Right renal pelvis (tissue), 4 donors: ENCODE results near the gene HBA1. TPM values are rescaled to one million over a fixed set of nuclear protein-coding genes. Genes with fewer than 3 reads are reported as not detected.
"Not testable (repeated sequence)": the region's sequence is repeated elsewhere in the genome, so short reads cannot be mapped to it uniquely, and the experiment has no call there.

Experiments
- DNase-seq, 4 donors: peaks; one replicate each; pipeline ENCODE4 v3.0.0-alpha.2; 2013; ENCODE audit warnings: low read depth in 4 of 4, low spot score in 3 of 4, missing footprints in 1 of 4
- polyA plus RNA-seq, 4 donors: library from polyadenylated mRNA; unstranded; fragments of 120-200 nt; gene quantifications; one replicate each; pipeline ENCODE4 v1.2.1, GENCODE V29; 2013; ENCODE audit not compliant: insufficient read length in 4 of 4

Gene HBA1
- 100 to 1,000 TPM; 530 to 845 (median 681) TPM for polyA plus RNA-seq

DNA sequence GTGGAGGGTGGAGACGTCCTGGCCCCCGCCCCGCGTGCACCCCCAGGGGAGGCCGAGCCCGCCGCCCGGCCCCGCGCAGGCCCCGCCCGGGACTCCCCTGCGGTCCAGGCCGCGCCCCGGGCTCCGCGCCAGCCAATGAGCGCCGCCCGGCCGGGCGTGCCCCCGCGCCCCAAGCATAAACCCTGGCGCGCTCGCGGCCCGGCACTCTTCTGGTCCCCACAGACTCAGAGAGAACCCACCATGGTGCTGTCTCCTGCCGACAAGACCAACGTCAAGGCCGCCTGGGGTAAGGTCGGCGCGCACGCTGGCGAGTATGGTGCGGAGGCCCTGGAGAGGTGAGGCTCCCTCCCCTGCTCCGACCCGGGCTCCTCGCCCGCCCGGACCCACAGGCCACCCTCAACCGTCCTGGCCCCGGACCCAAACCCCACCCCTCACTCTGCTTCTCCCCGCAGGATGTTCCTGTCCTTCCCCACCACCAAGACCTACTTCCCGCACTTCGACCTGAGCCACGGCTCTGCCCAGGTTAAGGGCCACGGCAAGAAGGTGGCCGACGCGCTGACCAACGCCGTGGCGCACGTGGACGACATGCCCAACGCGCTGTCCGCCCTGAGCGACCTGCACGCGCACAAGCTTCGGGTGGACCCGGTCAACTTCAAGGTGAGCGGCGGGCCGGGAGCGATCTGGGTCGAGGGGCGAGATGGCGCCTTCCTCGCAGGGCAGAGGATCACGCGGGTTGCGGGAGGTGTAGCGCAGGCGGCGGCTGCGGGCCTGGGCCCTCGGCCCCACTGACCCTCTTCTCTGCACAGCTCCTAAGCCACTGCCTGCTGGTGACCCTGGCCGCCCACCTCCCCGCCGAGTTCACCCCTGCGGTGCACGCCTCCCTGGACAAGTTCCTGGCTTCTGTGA is at the start of gene HBA1:
Gene HBA1, plus strand, starts transcription at position 204 of the 906 bp plus-strand sequence. Its CDS starts 37 bp downstream, at position 241.
- not testable (repeated sequence) for DNase-seq

DNA sequence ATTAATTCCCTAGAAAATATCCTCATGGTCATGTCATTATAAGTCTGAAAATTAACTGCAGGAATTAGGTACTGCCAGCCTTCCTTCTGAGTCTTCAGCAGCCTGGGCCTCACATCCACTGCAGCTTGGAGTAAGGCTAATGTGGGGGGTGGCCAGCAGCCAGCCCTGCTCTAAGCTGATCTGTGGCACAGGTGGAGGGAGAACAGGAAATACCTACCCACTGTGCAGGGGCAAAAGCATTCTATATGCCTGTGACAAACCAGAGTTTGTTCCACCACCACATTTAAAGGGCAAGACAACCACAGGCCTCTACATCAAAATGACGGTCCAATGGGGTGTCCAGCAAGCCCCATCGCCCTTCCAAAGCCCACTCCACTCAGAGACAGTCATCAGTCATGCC is 47.4 kb upstream of the HBA1 start:
- no peak for DNase-seq

GRCh38 chr16:130533-131173 is 45.8 kb upstream of the HBA1 start:
- DNase-seq, result no peak

- no peak for DNase-seq
Measured at GRCh38 chr16:132120-132519, 44.4 kb upstream of the HBA1 start.

GRCh38 chr16:133716-134115 is 42.8 kb upstream of the HBA1 start:
- DNase-seq, result no peak

DNA sequence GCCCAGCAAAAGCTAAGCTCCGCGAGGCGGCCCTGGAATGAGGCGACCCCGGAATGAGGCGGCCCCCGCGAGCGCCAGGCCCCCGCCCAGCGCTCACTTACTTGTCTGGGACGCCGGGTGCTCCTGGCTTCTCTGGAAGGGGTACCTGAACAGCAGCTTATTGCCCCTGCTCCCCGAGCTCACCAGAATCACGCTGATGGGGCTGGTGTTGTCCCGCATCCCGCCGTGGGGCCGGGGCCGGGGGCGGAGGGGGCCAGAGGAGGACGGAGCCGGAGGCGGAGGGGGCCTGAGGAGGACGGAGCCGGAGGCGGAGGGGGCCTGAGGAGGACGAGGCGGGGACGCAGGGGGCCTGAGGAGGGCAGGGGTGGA is 38.4 kb upstream of the HBA1 start:
- DNase-seq, result no peak

GRCh38 chr16:140175-140857 is 36.2 kb upstream of the HBA1 start:
- DNase-seq, result no peak

DNA sequence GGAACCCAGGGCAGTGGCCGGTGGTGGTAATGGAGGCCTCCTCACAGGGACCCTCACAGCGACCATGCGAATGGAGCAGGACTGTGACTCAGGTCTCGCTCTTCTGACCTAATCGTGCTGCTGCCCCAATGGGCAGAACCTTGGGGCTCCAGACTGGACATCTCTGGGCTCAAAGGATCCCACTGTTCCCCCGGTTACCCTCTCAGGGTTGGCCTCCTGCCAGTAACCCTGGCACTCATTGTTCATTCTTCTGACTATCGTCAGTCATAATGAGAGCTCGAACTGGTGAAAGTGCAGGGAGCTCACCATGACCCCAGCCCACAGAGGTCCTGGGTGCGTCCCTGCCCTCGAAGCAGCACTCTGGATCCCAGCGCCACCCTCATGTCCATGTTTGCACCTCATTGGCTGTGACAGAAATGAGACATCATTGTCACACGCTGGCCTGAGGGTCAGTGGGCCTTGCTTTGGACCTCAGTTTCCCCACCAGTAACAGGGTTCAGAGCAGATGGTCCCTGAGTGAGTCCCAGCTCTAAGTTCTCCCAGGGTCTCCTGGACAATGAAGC is 34.0 kb upstream of the HBA1 start:
- no peak for DNase-seq

DNA sequence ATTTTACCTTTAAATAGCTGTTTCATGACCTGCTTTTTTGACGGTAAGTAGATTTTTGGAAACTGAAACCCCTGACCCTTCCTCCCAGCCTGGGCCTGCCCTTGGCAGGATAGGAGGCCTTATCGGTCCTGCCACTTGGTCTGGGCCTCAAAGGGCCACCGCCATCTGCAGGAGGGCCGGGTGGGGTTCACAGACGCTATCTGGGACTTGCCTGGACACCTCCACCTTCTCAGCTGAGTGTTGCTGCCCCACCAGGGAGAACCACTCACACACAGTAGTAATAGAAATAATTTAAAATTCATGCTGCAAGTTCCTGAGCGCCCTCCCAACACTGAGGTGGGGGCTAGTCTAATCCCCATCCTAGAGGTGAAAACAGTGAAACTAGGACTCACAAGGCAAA is 33.4 kb upstream of the HBA1 start:
- DNase-seq, result no peak

DNA sequence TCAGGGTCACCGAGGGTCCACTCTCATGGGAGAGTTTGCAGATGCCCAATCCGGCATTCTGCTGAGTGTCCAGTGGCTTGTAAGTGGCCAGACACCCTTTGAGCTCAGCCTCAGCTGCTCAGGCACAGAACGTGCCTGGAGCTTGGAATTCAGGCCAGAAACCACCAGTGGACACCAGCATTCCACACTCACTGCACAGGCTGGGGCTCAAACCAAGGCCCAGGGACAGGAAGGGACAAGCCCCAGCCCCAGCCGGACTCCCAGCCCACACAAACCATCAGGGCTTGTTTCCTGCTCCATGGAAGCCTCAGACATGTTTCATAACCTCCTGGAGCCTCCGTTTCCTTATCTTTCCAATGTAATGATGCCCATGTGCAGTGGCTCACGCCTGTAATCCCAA is 33.0 kb upstream of the HBA1 start:
- DNase-seq, result no peak

DNA sequence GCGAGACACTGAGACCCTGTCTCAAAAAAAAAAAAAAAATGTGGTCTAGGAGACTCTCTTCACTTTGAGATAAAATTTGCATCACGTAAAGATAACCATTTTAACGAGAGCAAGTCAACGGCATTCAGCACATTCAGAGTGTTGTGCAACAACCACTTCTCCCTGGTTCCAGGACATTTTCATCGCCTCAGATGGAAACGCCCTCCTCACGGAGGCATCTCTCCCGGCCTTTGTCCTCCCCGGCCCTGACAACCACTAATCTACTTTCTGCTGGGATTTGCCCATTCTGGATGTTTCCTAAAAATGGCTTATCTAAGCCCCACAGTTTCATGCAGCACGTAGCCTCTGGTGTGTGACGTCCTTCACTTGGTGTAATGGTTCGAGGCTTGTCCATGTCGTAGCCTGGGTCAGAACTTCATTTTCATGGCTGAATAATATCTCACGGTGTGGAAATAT is 31.7 kb upstream of the HBA1 start:
- DNase-seq, result no peak

- no peak for DNase-seq
Measured at GRCh38 chr16:146646-147045, 29.8 kb upstream of the HBA1 start.

DNA sequence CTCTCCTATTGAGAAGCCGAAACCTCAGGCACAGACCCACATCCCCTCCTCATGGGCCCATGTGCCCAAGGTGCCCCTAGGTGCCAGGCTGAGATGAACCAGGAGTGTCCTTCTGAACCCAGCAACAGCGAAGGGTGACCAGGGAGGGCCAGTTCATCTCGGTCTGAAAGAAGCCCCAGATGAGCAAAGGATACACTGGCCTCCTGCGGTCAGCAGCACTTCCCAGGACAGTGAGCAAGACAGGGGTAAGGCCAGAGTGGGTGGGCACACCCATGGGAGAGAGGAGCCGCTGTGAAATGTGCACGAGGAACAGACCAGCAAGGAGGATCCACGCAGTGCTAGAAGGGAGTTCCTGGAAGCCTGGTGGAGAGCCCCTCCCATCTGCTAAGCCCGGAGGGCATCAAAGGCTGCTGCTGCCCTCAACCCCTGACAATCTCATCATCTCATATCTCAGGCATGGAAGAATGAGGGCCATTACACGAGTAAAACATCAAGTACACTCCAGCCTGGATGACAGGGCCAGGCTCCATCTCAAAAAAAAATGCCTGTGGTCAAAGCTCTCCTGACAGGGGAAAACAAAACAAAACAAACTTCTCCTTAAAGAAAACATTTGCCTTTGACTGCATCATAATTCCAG is 27.3 kb upstream of the HBA1 start:
- no peak for DNase-seq

DNA sequence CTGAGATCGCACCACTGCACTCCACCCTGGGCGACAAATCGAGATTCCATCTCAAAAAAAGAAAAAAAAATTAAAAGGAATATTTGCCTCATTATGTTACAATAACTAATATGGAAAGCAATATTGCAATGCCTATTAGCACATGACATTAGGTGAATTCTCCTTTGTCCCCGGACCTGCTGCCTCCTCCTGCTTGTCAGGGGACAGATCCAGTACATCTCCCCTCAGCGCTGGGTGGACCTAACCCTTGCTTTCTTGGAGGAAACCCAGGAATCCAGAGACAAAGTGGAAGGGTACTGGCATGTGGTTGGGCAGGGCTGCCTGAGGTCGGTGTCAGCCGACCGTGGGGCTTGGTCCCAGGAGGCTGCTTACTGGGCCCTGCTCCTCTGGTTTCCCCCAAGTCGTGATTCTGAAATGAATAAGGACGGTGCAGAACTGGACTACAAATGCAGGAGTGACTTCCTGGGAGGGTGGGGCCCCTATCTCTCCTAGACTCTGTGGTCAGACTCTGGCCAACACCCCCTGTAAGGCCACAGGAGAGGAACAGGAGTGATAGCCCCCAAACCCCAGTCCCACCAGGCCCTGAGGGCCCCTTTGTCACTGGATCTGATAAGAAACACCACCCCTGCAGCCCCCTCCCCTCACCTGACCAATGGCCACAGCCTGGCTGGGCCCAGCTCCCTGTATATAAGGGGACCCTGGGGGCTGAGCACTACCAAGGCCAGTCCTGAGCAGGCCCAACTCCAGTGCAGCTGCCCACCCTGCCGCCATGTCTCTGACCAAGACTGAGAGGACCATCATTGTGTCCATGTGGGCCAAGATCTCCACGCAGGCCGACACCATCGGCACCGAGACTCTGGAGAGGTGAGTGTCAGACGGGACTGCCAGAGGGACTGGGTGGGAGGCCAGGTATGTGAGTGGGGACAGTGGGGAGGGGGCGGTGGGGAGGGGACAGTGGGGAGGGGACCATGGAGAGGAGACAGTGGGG is 24.0 kb upstream of the HBA1 start, which contains the start of gene HBZ:
Gene HBZ, plus strand, starts transcription at position 504 of the 988 bp plus-strand sequence. Its CDS starts 266 bp downstream, at position 770.
- DNase-seq, result no peak

- DNase-seq, result not testable (repeated sequence)
Measured at GRCh38 chr16:153129-153521, 23.4 kb upstream of the HBA1 start.

GRCh38 chr16:153550-154216 is 22.8 kb upstream of the HBA1 start:
- not testable (repeated sequence) for DNase-seq

GRCh38 chr16:154217-155030 is 22.1 kb upstream of the HBA1 start:
- DNase-seq, result no peak

GRCh38 chr16:155031-155398 is 21.5 kb upstream of the HBA1 start:
- DNase-seq, result no peak
